ENCODE measurements around the gene IDH2.
"Not testable (repeated sequence)": the region's sequence is repeated elsewhere in the genome, so short reads cannot be mapped to it uniquely, and the experiment has no call there.

The IDH2 gene

DNA sequence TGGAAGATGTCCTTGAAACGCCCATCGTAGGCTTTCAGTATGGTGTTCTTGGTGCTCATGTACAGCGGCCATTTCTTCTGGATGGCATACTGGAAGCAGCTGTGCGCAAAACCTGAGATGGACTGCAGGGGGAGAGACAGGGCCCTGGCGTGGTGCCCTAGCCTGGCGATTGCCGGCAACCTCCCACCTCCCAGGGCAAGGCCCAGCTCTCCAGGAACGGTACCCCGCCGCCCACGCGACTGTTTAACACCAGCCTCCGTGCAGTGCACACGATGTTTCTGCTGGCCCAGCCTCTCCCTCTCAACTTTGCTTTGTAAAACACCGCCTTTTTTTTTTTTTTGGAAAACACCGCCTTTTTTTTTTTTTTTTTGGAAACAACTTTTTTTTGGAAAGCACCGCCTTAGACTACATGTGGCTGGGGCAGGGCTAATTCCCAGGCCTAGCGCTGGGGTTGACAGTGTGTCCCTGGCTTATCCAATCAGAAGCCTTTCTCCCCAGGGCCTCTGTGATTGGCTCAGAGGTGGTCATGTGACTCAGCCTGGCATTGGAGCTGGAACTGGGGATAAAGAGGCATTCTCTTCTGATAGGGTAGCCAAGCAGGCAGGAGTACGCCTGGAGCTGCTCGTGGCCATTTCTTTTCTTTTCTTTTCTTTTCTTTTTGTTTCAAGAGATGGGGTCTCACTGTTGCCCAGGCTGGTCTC is 14.7 kb downstream of the IDH2 start:
- DNase-seq (ENCODE audit: extremely low spot score, insufficient read length, low read depth) (no peak), FAIRE-seq (no peak)

- FAIRE-seq (peak; percentile 15), DNase-seq (ENCODE audit: extremely low spot score, insufficient read length, low read depth) (no peak)
These were observed 15.4 kb downstream of the IDH2 start for GRCh38 chr15:90086868-90087268.

DNA sequence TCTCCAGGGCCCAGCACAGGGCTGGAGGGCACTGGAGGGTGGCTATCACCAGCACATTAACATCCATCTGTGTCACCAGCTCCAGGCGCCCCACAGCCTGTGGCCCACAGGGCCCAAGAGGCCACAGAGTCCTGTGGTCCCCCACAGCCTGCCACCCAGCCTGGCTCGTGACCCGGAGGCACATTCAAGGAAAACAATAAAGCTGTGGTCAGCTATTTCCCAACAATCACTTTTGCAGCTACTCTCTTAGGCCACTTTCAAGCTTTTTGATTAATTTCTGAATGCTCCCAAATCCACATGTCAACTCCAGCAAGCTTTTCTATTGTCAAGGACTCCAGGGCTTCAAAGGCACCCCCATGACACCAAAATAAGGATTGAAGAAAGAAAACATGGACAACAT is 16.7 kb downstream of the IDH2 start:
- no peak for FAIRE-seq
- no peak for DNase-seq (ENCODE audit: extremely low spot score, insufficient read length, low read depth)

DNA sequence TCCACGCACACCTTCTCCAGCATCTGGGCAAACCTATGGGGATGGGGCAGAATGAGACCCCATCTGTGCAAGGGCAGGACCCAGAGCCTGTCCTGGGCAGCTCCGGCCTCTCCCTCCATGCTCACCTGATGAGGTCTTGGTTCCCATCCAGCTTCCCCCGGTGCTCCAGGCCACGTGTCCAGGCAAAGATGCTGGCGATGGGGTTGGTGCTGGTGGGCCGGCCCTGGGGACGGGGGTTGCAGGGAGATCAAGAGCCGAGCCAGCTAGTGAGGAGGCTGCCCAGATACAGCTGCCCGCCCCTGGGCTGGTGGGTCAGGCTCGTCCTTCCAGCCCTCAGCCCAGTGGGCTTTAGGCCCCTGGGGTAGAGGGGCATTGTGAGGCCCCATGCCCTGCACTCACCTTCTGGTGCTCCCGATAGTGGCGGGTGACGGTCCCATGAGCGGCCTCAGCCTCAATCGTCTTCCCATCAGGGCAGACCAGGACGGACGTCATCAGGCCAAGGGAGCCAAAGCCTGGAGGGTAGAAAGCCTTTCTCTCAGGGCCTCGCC is 17.3 kb downstream of the IDH2 start:
- DNase-seq (ENCODE audit: extremely low spot score, insufficient read length, low read depth) (no peak), FAIRE-seq (no peak)

DNA sequence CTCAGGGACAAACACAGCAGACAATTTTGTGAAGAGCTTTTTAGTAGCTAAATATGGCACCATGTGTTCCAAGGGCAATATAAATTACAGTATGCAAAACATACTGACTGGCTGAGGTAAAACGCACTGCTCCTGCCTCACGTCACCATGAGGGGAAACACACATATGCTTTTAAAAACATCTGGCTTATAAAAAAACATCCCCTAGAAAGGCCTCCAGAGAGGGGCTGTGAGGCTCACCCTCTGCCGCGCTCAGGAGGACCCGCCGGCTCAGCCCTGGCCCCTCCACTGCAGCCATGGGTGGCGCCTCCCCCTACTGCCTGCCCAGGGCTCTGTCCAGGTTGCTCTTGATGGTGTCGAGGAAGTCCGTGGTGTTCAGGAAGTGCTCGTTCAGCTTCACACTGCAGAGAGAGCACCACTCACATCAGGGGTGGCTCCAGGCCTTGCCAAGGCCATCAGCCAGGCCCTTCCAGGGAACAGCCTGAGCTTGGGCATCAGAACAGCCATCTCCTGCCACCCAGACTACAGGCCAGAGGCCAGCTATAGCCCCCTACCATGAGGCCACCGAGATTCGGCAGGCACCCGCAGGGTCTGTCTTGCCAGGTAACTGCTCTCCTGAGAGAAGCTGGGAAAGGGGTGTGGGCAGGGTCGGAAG is 18.2 kb downstream of the IDH2 start:
- DNase-seq (ENCODE audit: extremely low spot score, insufficient read length, low read depth) (no peak), FAIRE-seq (no peak)

- DNase-seq (ENCODE audit: extremely low spot score, insufficient read length, low read depth) (no peak), FAIRE-seq (no peak)
These were observed 18.8 kb downstream of the IDH2 start for GRCh38 chr15:90083419-90083818.

GRCh38 chr15:90082140-90082715 is 20.0 kb downstream of the IDH2 start:
- DNase-seq (ENCODE audit: extremely low spot score, insufficient read length, low read depth) = no peak
- no peak for FAIRE-seq

GRCh38 chr15:90080818-90081393 is 21.4 kb downstream of the IDH2 start:
- FAIRE-seq = no peak
- DNase-seq (ENCODE audit: extremely low spot score, insufficient read length, low read depth) = no peak

GRCh38 chr15:90080458-90080755 is 21.9 kb downstream of the IDH2 start:
- no peak for DNase-seq (ENCODE audit: extremely low spot score, insufficient read length, low read depth)
- FAIRE-seq = no peak

- FAIRE-seq (no peak), DNase-seq (ENCODE audit: extremely low spot score, insufficient read length, low read depth) (no peak)
These were observed 22.4 kb downstream of the IDH2 start for GRCh38 chr15:90079619-90080457.

- no peak for DNase-seq (ENCODE audit: extremely low spot score, insufficient read length, low read depth)
These were observed 23.3 kb downstream of the IDH2 start for GRCh38 chr15:90078965-90079364.

DNA sequence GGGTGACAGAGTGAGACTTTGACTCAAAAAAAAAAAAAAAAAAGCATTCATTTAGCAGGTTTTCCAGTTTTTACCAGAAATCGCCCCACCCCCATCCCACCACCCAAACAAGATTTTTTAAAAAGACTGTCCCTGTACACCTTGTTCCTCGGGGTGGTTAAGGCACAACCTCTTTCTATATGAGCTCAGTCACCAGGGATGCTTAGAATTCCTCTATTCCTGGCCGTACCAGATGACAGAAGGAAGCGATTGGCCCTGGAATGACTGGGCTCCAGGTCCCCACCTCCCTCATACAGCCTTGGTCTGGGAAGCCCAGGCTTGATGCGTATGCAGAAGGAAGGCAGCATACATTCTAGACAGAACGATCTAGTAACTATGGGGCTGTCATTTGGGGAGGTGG is 25.6 kb downstream of the IDH2 start:
- FAIRE-seq (no peak), DNase-seq (ENCODE audit: extremely low spot score, insufficient read length, low read depth) (no peak)

More at GRCh38 chr15:90078965-90079364, 23.3 kb downstream of the IDH2 start:
- FAIRE-seq = no peak

DNA sequence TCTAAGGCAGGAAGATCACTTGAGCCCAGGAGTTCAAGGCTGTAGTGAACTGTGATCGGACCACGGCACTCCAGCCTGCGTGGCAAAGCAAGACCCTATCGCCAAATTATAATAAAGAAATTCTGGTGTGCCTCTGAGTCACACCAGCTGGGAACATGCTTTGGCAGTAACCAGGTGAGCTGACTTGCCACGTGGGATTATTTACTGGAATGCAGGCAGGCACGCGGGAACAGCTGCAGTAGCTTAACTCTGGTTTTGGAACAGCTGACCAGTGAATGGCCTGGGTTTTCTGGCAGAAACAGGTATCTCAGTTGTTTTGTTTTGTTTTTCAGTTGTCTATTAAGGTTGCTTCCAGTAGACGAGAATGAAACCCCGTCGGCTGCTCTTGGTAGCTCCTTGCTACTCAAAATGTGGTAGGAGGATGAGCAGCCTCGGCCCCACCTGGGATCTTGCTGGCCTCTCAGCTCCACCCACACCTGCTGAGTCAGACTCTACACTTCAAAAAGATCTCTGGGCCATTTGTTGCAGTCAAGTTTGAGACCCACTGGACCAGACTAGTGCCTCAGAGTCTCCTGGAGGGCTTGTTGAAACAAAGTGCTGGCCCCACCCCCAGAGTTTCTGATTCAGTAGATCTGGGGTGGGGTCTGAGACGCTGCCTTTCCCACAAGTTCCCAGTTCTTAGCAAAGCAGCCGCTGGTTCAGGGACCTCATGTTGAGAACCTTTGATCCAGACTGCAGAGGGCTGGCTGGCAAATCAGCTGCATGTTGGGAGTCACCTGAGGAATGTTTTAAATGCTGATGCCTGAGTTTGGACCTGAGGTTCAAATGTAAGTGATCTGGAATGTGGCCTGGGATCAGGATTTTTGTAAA is 26.6 kb downstream of the IDH2 start:
- FAIRE-seq = no peak
- DNase-seq (ENCODE audit: extremely low spot score, insufficient read length, low read depth) = no peak

- DNase-seq (ENCODE audit: extremely low spot score, insufficient read length, low read depth) (no peak), FAIRE-seq (no peak)
These were observed 27.4 kb downstream of the IDH2 start for GRCh38 chr15:90074916-90075315.

GRCh38 chr15:90074023-90074422 is 28.2 kb downstream of the IDH2 start:
- DNase-seq (ENCODE audit: extremely low spot score, insufficient read length, low read depth) (no peak), FAIRE-seq (no peak)

- FAIRE-seq (no peak), DNase-seq (ENCODE audit: extremely low spot score, insufficient read length, low read depth) (no peak)
These were observed 29.2 kb downstream of the IDH2 start for GRCh38 chr15:90072978-90073640.

DNA sequence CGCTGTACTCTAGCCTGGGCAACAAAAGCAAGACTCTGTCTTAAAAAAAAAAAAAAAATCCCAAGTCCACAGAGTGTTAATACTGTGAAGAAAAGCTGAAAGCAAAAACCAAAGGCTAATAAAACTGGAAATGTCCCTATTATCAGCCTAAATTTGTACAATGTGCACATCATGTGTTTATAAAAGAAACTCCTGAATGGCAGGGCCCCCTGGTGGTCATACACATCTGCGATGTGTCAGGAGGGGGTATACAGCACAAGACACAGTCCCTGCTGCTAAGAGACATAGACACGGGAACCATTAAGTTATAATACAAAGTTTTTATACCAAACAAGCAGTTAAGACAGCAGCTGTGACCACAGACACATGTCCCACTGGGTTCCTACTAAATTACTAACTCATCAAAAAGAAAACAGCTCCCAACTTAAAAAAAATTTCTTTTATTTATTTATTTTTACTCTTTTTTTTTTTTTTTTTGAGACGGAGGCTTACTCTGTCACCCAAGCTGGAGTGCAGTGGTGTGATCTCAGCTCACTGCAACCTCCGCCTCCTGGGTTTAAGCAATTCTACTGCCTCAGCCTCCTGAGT is 31.0 kb downstream of the IDH2 start:
- DNase-seq (ENCODE audit: extremely low spot score, insufficient read length, low read depth) = peak; percentile 44
- peak; percentile 73 for FAIRE-seq

DNA sequence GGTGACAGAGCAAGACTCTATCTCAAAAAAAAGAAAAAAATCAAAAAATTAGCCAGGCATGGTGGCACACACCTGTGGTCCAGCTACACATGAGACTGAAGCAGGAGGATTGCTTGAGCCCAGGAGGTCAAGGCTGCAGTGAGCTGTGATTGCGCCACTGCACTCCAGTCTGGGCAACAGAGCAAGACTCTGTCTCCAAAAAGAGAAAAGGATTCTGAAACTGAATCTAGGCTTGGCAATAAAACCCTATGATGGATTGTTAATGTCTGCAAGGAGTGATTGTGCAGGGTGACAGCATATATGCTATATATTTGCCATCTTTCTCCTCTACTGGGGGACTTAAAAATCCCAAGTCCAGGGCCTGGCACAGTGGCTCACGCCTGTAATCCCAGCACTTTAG is 31.6 kb downstream of the IDH2 start:
- not testable (repeated sequence) for FAIRE-seq; DNase-seq (ENCODE audit: extremely low spot score, insufficient read length, low read depth)
